AG09319 (cell line): Measurements from ENCODE around the gene NPEPPS.
A peak's percentile ranks its signal among the peaks of the same experiment; 100 is the strongest.
"Not testable (repeated sequence)": the region's sequence is repeated elsewhere in the genome, so short reads cannot be mapped to it uniquely, and the experiment has no call there.

Experiments used
- DNase-seq: peaks from one replicate; pipeline ENCODE4 v3.0.0-alpha.2; 2010; ENCODE audit warnings: low read depth; ENCODE audit errors: extremely low read depth
- TF ChIP-seq, protein P1 (sequence below): IDR thresholded peaks from 2 replicates; pipeline ENCODE4 v1.5.1; 2011; ENCODE audit warnings: low read depth, mild to moderate bottlenecking, inconsistent platforms, low read length, moderate library complexity

Gene NPEPPS

DNA sequence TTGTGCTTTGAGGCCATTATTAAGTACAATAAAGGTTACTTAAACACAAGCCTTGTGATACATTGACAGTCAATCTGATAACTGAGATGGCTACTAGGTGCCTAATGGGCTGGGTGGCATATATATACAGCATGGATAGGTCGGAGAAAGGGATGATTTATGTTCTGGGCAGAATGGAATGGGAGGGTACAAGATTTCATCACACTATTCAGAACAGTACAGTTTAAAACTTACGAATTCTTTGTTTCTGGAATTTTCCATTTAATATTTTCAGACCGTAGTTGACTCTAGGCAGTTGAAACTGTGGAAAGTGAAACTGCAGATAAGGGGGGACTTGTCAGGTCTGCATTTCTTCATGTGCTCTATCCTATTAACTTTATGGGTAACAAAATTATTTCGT is 23.8 kb downstream of the NPEPPS start:
- DNase-seq, result not testable (repeated sequence)

DNA sequence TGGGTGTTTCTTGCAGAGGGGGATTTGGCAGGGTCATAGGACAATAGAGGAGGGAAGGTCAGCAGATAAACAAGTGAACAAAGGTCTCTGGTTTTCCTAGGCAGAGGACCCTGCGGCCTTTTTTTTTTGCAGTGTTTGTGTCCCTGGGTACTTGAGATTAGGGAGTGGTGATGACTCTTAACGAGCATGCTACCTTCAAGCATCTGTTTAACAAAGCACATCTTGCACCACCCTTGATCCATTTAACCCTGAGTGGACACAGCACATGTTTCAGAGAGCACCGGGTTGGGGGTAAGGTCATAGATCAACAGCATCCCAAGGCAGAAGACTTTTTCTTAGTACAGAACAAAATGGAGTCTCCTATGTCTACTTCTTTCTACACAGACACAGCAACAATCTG is 25.2 kb downstream of the NPEPPS start:
- DNase-seq, result not testable (repeated sequence)

DNA sequence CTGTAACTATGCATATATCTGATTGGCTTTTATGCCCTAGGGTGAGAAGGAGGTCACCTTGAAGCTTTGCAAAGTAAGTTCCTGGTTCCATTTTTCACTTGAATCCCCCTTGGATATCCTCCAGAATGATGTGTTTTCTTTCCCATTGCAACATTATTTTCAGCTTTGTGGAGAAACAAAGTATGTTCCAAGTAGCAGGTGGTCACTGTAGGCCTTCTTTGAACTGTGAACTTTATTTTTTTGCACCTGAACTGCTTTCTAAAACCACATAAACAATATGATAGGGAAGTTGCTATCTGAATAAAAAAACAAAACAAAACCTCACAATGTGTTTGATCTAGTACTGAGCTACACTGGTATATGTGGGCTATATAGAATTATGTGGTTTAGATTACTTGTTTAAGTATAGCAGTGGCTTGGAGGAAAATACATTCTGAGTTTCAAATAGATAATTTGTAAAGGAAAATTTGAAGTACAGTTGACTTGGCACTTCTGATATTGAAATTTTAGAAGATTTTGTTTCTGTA is 29.7 kb downstream of the NPEPPS start:
- DNase-seq, result not testable (repeated sequence)

DNA sequence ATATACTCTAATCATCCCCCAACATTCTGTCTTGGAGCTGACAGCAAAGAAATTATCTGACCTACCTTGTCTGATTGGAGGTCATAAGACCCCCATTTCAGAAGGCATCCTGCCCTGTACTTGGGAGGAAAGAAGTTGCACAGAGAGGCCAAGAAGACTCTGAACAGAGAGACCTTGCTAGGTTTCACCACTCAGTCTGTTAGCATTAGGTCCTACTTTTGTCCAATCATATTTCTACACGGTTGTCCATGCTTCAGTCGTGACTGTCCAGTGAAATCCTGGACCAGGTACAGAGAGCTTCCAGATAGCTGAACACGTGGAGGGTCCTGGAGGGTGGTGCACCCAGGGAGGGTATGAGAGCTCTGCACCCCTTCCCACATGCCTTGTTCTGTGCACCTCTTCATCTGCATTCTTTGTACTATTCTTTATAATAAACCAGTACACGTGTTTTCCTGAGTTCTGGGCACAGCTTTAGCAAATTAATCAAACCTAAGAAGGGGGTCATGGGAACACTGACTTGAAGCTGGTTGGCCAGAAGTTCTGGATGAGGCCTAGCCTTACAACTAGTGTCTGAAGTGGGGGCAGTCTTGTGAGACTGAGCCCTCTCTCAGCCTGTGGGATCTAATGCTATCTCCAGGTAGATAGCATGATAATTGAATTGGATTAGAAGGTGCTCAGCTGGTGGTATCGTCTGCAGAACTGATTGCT is 30.9 kb downstream of the NPEPPS start:
- not testable (repeated sequence) for DNase-seq

DNA sequence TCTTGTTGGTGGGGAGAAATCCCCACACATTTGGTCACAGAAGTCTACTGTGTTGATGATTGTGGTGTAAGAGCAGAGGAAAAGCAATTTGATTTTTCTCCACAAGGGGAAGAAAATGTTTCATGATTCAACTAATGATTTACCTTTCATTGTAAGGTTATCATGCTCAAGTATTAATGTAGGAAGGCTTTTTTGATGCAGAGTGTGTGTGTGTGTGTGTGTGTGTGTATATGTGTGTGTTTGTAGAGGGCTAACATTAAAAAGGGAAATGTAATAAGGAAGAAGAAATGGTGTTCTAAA is 31.4 kb downstream of the NPEPPS start:
- not testable (repeated sequence) for DNase-seq

DNA sequence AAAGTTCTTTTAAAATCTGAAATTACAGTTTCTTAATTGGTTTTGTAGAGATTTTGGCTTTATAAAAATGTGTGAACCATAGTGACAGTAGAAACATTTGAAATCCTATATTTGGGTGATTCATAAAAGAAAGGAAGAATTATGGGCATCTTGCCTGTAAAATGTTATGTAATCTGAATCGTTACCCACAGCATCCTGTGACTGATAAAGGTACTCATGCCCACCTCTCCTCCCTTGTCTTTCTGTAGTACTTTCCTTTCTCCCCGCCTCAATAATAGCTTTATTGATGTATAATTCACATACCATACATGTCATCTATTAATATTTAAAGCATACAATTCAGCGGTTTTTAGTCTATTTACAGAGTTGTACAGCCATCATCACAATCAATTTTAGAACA is 36.4 kb downstream of the NPEPPS start:
- not testable (repeated sequence) for DNase-seq

DNA sequence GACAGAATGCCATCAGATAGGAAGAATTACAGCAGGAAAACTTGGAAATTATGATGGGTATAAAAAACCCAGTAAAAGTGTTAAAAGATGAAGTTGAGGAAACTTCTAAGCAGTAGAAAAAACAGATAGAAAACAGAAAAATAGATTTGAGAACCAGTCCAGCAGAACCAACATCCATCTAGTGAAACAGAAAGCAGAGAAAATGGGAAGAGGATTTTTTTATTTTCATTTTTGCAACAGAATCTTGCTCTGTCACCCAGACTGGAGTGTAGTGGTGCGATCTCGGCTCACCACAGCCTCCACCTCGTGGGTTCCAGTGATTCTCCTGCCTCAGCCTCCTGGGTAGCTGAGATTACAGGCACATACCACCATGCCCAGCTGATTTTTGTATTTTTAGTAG is 41.7 kb downstream of the NPEPPS start:
- not testable (repeated sequence) for DNase-seq

DNA sequence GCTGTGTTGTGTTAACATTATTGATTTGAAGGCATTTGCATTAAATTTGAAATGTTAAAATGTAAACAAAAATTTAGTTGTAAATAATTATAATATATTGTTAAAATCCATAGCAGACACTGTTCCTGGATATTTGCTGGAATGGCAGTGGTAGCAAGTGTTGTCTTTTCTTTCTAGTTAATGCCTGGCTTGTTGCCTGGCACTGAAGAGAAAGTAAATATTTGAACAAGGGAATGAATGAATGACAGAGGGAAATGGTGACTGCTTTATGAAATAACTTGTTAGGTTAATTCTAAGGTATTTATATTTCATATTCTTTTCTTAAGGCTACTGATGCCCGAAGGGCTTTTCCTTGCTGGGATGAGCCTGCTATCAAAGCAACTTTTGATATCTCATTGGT is 51.5 kb downstream of the NPEPPS start:
- DNase-seq, result not testable (repeated sequence)

DNA sequence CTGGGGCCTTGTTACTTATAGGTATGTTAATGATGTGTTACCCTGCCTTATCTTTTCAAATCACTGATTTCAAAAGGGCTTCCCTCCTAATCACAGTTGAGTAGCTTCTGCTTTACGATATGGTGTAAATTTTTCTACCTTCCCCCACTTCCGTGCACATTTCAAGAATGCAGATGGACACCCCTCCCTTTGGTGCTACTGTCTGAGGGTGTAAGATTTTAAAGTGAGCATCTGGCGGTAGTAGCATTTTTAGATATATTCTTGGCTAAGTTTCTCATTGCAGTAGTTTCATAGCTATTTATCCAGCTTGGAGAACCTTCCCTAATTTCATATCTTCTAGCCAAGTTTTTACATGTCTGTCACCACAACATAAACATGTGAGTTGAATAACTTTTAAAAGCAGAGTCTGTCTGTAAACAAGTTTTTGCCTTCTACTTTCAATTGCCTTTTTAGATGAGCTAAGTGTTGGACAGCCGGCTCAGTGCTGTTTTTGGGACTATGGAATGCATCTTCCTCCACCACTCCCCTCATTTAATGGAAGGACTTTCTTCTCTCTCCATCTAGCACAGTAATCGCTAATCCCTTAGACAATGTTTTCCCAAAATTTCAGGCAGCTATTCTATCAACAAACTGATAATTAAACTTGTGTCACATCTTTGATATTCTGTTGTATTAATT is 55.6 kb downstream of the NPEPPS start:
- not testable (repeated sequence) for DNase-seq

DNA sequence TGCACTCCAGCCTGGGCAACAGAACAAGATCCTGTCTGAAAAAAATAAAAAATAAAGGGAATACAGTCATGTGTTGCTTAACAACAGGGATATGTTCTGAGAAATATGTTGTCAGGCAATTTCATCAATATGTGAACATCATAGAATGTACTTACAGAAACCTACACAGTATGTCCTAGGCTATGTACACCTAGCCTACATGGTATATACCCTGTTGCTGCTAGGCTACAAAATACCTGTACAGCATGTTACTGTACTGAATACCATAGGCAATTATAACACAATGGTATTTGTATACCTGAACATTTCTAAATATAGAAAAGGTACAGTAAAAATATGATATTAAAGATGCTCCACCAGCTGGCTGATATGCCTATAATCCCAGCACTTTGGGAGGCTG is 62.6 kb downstream of the NPEPPS start:
- DNase-seq, result not testable (repeated sequence)

DNA sequence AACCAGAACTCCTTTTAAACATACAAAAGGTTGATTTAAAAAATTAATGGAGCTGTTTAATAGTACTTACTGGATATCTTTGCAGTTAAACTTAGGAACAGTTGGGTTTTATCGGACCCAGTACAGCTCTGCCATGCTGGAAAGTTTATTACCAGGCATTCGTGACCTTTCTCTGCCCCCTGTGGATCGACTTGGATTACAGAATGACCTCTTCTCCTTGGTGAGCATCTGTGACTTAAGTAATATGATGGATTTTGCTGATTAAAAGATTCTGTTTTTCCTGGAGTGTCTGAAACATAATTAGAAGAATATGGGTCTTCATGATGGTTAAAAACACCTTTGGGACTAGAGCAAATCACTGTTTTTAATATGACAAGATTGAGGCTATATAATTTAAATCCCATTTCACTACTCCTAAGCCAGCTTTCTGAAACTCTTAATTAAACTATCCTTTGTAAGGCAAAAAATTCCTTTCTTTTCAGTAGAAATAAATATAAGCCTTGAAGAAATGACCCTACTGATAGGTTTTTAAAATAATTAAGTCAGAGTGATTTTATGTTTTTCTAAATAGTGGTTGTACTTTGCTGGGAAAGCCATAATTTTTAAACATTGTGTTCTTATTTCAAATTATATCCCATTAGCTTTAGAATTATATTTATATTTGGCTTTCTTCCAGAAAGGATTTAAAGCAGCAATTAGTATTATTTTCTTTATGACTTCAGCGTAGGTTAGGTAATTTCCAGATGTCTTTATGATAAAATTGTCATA is 73.1 kb downstream of the NPEPPS start:
- no peak for DNase-seq
- TF ChIP-seq, protein P1, sequence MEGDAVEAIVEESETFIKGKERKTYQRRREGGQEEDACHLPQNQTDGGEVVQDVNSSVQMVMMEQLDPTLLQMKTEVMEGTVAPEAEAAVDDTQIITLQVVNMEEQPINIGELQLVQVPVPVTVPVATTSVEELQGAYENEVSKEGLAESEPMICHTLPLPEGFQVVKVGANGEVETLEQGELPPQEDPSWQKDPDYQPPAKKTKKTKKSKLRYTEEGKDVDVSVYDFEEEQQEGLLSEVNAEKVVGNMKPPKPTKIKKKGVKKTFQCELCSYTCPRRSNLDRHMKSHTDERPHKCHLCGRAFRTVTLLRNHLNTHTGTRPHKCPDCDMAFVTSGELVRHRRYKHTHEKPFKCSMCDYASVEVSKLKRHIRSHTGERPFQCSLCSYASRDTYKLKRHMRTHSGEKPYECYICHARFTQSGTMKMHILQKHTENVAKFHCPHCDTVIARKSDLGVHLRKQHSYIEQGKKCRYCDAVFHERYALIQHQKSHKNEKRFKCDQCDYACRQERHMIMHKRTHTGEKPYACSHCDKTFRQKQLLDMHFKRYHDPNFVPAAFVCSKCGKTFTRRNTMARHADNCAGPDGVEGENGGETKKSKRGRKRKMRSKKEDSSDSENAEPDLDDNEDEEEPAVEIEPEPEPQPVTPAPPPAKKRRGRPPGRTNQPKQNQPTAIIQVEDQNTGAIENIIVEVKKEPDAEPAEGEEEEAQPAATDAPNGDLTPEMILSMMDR, result no peak

DNA sequence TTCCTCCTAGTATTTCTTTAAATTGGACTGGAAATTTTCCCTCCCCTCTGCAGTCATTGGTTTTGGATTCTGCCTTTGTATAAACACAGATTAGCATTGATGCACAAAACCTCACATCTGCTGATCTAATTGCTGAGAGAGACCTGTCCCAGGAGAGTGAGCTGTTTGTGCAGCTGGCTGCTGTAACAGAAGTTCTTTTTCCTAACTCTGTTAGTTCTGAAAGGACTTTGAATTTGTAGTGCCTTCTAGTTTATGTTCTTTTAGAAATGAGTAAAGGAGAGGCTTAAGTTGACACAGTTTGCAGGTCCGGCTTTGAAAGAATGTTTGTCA is 73.7 kb downstream of the NPEPPS start:
- peak; percentile 50 for DNase-seq
- TF ChIP-seq, protein P1, result no peak

DNA sequence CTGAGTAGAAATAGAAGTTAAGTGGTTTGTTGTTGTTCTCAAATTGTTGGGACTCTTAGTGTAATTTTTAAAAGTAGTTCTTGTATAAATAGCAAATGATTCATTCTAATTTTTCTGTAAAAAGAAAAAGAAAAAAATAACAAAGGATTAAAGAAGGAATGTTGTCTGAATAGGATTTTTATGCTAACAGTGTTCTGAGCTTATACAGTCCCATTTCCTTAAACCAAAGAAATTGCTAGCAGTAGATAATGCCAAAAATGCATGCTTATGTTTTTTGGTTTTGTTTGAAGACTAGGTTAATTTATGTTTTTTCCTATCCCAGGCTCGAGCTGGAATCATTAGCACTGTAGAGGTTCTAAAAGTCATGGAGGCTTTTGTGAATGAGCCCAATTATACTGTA is 74.1 kb downstream of the NPEPPS start:
- TF ChIP-seq, protein P1, result no peak
- DNase-seq, result no peak
